GM12801 (cell line): ENCODE measurements around the gene RELN.

Experiments used
- TF ChIP-seq, protein P1 (sequence below): IDR thresholded peaks from one replicate; pipeline ENCODE4 v1.5.1; 2011; ENCODE audit warnings: control low read depth; ENCODE audit not compliant: insufficient read length; ENCODE audit errors: extremely low read depth

Gene RELN

DNA sequence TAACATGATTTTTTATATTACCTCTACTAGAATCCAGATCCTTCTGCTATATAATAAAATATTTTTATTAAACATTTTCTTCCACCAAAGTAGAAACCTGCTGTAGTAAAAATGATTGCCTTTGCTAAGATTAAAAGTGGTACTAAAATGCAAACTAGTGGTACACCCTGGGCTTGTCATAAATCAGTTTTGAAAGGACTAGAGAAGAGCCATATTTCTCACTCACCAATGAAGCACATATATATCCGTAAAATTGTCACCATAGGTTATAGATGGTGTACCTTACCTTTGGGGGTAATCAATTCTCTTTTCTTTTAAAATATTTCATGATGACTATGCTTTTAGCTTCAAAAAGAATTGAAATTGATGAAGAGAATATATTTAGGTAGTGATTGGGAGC, 290.4 kb downstream of the RELN start:
- TF ChIP-seq, protein P1, sequence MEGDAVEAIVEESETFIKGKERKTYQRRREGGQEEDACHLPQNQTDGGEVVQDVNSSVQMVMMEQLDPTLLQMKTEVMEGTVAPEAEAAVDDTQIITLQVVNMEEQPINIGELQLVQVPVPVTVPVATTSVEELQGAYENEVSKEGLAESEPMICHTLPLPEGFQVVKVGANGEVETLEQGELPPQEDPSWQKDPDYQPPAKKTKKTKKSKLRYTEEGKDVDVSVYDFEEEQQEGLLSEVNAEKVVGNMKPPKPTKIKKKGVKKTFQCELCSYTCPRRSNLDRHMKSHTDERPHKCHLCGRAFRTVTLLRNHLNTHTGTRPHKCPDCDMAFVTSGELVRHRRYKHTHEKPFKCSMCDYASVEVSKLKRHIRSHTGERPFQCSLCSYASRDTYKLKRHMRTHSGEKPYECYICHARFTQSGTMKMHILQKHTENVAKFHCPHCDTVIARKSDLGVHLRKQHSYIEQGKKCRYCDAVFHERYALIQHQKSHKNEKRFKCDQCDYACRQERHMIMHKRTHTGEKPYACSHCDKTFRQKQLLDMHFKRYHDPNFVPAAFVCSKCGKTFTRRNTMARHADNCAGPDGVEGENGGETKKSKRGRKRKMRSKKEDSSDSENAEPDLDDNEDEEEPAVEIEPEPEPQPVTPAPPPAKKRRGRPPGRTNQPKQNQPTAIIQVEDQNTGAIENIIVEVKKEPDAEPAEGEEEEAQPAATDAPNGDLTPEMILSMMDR = no peak

DNA sequence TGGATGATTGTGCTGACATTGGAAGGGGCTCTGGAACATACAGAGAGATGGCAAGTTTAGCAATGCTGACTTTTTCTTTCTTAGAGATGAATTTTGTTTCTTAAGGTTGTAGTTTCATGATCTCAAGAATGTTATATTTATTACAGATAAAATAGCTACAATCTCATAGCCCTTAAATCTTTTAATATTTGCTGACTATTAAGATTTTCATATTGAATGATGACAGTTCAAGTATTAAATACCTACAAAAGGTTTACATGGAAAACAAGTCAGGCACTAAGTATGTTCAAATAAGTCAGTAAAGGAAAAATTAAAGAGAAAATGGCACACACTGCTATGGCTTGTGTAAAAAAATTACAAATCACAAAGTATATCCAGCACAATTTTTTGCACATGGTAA, 291.4 kb downstream of the RELN start:
- TF ChIP-seq, protein P1 = no peak

DNA sequence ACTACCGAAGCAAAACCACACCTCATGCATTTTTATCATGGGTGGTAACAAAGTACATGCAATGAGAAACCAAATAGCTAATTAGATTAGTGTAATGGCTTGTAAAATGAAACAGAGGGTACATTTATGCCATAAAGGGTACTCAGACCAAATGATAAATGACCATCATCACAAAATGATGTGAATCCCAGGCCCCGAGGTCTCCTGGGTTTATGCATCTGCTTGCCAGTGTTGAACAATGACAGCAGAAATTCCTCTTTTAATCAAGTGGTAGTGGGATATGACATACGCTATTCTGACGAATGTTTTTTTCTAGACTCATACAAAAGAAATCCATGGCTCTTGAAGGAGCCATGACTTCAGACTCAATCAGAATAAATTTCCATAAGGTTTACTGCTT, 293.9 kb downstream of the RELN start:
- TF ChIP-seq, protein P1 = no peak

DNA sequence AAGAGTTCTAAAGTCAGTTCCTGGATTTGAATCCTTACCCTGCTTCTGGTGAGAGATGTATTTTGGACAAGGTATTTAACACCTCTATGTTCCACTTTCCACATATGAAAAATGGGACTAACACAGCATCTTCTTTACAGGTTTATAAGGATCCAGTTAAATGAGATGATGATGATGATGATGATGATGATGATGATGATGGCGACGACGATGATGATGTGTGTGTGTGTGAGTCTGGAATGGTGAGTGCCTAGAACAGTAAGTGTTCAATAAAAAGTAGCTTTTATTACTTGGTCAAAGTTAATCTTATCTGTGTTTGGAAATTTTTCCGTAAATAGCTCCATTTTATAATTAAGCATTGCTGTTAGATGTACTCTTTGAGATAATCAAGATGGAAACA, 295.2 kb downstream of the RELN start:
- TF ChIP-seq, protein P1 = no peak

DNA sequence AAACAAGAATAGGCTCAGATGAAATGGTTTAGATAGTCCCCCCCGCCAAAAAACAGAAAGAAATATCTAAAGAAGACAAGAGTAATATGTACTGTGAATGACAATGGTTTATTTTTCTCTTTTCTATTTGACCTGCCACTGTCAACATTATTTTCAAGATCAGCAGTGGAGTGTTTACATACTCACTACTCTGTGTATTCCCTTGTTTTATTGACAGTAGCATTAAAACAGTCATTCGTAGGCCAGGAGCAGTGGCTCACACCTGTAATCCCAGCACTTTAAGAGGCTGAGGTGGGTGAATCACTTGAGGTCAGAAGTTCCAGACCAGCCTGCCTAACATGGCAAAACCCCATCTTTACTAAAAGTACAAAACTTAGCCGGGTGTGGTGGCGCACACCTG, 298.2 kb downstream of the RELN start:
- TF ChIP-seq, protein P1 = no peak

DNA sequence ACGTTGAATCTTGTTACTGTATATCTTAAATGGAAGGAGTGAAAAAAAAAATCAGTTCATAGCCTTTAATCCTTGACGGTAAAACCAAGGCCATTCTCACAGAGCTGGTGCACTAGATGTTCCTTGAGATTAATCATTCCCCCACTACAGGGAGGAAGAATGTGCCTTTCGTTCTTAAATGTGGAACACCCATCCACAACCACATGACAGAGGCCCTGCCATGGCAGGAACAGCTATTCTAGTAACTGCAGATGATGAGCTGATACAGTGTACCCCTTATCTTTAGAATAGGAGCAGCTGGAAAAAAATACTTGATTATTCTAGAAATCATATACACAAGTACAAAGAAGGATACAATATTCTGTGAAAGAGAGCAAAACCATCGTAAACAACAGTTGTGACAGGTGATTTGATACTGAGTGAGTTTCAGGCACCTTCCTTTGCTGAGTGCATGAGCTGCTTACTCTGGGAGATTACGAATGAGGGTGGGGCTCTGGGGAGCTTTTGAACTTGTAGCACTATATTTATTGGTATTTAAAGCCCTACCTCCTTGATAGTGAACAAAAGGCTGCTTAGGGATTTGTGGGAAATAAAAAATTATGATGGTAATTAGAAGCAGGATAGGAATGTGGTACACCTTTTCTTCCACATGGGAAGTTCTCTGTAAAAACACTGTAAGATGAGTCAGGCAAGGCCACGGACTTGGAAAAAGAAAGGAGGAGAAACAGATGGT, 299.1 kb downstream of the RELN start:
- TF ChIP-seq, protein P1 = no peak

DNA sequence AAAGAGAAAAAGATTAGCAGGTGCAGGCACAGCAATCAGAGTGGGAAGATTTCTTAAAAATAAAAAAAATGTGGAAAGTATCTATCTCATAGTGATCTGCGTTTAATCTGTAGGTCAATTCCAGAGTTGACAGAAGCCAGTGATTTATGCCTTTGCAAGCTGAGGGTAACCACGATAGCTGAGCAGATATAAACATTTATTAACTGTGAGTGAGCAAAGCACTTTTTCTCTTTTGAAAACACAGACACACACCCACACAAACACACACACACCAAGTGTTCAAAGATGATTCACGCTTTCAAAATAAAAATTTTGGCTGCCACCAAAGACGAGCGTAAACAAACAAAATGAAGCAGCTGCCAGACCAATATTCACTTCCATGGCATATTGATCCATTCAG, 300.2 kb downstream of the RELN start:
- TF ChIP-seq, protein P1 = no peak
